HepG2 (cell line): ENCODE data around the gene KNG1. TPM values are rescaled to one million over a fixed set of nuclear protein-coding genes. Genes with fewer than 3 reads are reported as not detected.

Experiments
- PAWR ChIP-seq: sonication (generic); formaldehyde crosslinking; IDR thresholded peaks from 2 replicates; pipeline ENCODE4 v1.4.0; 2020; ENCODE audit warnings: missing genetic modification reagents, mild to moderate bottlenecking, borderline replicate concordance
- PLSCR1 ChIP-seq: sonication (generic); formaldehyde crosslinking; IDR thresholded peaks from 2 replicates; pipeline ENCODE4 v1.5.0; 2020; ENCODE audit warnings: missing genetic modification reagents, mild to moderate bottlenecking, borderline replicate concordance
- POLR2G ChIP-seq: fragments of 200-400 bp; formaldehyde crosslinking; IDR thresholded peaks from 2 replicates; pipeline ENCODE4 v1.6.1; 2018; ENCODE audit warnings: mild to moderate bottlenecking, low read depth, low read length, moderate library complexity
- PRDM10 ChIP-seq: sonication (generic); formaldehyde crosslinking; IDR thresholded peaks from 2 replicates; pipeline ENCODE4 v1.4.0; 2020; ENCODE audit warnings: low read depth, missing genetic modification reagents
- RAD51 ChIP-seq: fragments of 450-650 bp; IDR thresholded peaks from 2 replicates; pipeline ENCODE4 v1.6.1; 2016; ENCODE audit warnings: borderline replicate concordance
- ZNF407 ChIP-seq: sonication (generic); formaldehyde crosslinking; IDR thresholded peaks from one replicate; pipeline ENCODE4 v1.5.1; 2020; ENCODE audit warnings: mild to moderate bottlenecking, missing genetic modification reagents; ENCODE audit errors: not compliant biosample characterization
- ZNF460 ChIP-seq: sonication (generic); formaldehyde crosslinking; IDR thresholded peaks from 2 replicates; pipeline ENCODE4 v1.5.1; 2020; ENCODE audit warnings: missing genetic modification reagents, mild to moderate bottlenecking, borderline replicate concordance
- ZNF687 ChIP-seq: sonication (generic); formaldehyde crosslinking; IDR thresholded peaks from 2 replicates; pipeline ENCODE4 v1.5.1; 2020; ENCODE audit warnings: mild to moderate bottlenecking, missing genetic modification reagents, moderate library complexity
- polyA plus RNA-seq, 8 experiments: library from polyadenylated mRNA; depleted of rRNA in 3 of 8; stranded (reverse) in 7 of 8; unstranded in 1 of 8; fragments of >200 nt; fragmentation: Illumina TruSeq in 4 of 8; extraction: Trizol in 4 of 8; gene quantifications; 2 replicates each; pipeline versions ENCODE4 v1.2.1 to v1.2.3, GENCODE V29; 2011 to 2016; ENCODE audit warnings: low read depth in 4 of 8, missing spikeins in 1 of 8, mixed read lengths in 1 of 8; ENCODE audit not compliant: insufficient read depth in 1 of 8
- total RNA-seq, 5 experiments: library from RNA; depleted of rRNA; stranded (reverse); fragments of >200 nt; fragmentation: Illumina TruSeq; extraction: Trizol; gene quantifications; 2 replicates each; pipeline ENCODE4 v1.2.3, GENCODE V29; 2016; ENCODE audit warnings: low read depth in 1 of 5
- TF ChIP-seq, protein P1 (sequence below): IDR thresholded peaks from 2 replicates; pipeline ENCODE4 v1.6.1; 2012; ENCODE audit warnings: low read depth, low read length, improper control_type of control experiment

KNG1 gene
- total and polyA plus RNA-seq, 2 of the 13 experiments (the other 11 are each of a cell fraction or from before 2014, with no cell fraction given) = 6.5 to 7.0 TPM

DNA sequence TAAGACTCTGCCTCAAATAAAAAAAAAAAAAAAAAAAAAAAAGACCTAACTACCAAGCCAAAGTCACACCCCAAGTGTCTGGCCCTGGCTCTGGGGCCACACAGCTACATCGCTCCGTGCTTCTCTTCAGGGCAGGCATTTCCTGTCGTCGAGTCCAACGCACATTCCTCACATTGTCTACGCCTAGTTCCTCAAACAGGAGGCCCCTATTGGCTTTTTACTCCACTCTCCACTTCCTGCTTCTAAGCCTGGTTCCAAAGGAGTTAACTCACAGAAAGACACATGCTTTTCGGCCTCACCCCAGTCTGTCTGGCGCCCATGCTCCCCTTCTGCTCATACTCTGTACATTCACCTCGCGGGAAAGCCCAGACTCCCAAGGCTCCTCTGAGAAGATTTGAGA is 28.8 kb downstream of the KNG1 start (continued):
- TF ChIP-seq PRDM10 (CRISPR knock-in tag) = 0 out of 2 replicates have a peak, but pooled peaks have one; percentile 25
- TF ChIP-seq PLSCR1 = no peak
- no peak for TF ChIP-seq RAD51
- peak; percentile 60 for TF ChIP-seq POLR2G
- TF ChIP-seq ZNF460 (CRISPR knock-in tag) = no peak
- TF ChIP-seq, protein P1, sequence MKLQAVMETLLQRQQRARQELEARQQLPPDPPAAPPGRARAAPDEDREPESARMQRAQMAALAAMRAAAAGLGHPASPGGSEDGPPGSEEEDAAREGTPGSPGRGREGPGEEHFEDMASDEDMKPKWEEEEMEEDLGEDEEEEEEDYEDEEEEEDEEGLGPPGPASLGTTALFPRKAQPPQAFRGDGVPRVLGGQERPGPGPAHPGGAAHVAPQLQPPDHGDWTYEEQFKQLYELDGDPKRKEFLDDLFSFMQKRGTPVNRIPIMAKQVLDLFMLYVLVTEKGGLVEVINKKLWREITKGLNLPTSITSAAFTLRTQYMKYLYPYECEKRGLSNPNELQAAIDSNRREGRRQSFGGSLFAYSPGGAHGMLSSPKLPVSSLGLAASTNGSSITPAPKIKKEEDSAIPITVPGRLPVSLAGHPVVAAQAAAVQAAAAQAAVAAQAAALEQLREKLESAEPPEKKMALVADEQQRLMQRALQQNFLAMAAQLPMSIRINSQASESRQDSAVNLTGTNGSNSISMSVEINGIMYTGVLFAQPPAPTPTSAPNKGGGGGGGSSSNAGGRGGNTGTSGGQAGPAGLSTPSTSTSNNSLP = no peak
- TF ChIP-seq ZNF687 (CRISPR knock-in tag) = peak; percentile 85
- no peak for TF ChIP-seq PAWR (CRISPR knock-in tag)
- TF ChIP-seq ZNF407 (CRISPR knock-in tag) = no peak
